GM12892 (cell line): ENCODE results near the gene ABHD2.

Experiments used
- POLR2AphosphoS5 ChIP-seq: IDR thresholded peaks from 2 replicates; pipeline ENCODE4 v1.6.1; 2011; ENCODE audit warnings: low read depth, low read length, control low read depth
- TAF1 ChIP-seq: IDR thresholded peaks from 2 replicates; pipeline ENCODE4 v1.6.1; 2011; ENCODE audit warnings: low read depth, mild to moderate bottlenecking, control low read depth, low read length, borderline replicate concordance

DNA sequence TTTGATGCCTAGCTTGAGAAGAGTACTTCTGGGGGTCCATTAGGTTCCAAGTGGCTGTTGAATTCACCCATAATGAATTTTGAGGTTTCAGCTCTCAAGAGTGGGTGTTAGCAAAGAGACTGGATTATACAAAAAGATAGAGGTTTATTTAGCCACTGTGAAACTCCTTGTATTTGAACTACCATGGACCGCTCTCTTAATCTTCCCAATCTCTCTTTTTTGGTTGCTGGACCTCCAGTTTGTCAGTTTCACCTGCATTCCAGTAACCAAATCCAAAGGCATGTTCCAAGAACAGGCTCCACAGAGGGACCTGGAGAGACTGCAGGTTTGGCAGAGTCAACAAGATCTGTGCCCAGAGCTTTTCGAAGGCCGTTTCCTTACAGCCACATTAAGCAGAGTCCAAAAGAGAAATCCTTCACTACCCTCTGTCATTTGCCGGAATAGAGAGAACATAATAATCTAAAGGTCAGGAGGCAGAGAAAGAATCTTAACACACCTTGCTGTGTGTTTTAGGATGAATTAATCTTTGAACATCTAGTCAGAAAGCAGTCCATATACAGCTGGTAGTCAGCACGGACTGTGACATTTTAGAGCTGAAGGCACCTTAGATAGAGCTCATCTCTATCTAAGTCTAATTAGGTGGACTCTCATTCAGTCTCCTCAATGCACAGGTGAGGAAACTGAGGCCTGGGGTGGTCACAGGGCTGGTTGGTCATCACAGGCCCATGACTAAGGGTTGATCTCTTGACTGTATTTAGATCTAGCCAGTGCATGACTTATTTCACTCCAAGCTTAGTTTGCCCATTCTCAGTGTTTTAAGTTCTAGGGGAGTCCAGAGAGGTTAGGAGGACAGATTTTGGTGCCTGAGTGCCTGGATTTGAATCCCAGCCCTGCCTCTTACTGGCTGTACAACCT, 1.3 kb downstream of the ABHD2 start:
- TF ChIP-seq TAF1, result no peak
- TF ChIP-seq POLR2AphosphoS5, result no peak
